Neuronal stem cell (in vitro differentiated cells): ENCODE data around the gene ITGBL1.

ENCODE experiments used
- DNase-seq: peaks from one replicate; pipeline ENCODE4 v3.0.0-alpha.2; 2013; ENCODE audit warnings: low spot score
- H2AFZ ChIP-seq: one replicate; pipeline ENCODE4 v1.6.1; 2013; ENCODE audit warnings: mild to moderate bottlenecking, low read length, inconsistent platforms
- H2AK5ac ChIP-seq: 2 replicates; pipeline ENCODE4 v1.6.1; 2013; ENCODE audit warnings: low read depth, mild to moderate bottlenecking, inconsistent platforms, low read length, moderate library complexity, mixed read lengths
- H2BK120ac ChIP-seq: 2 replicates; pipeline ENCODE4 v1.6.1; 2013; ENCODE audit warnings: low read depth, mild to moderate bottlenecking, inconsistent platforms, low read length, moderate library complexity, mixed read lengths
- H2BK12ac ChIP-seq: one replicate; pipeline ENCODE4 v1.6.1; 2013; ENCODE audit warnings: low read length, inconsistent platforms
- H2BK15ac ChIP-seq: 2 replicates; pipeline ENCODE4 v1.6.1; 2013; ENCODE audit warnings: mild to moderate bottlenecking, low read length, inconsistent platforms, mixed read lengths
- H2BK5ac ChIP-seq: one replicate; pipeline ENCODE4 v1.6.1; 2013; ENCODE audit warnings: inconsistent platforms, mild to moderate bottlenecking, low read length, moderate library complexity
- H3K14ac ChIP-seq: one replicate; pipeline ENCODE4 v1.6.1; 2013; ENCODE audit warnings: low read length, inconsistent platforms
- H3K18ac ChIP-seq: 2 replicates; pipeline ENCODE4 v1.6.1; 2013; ENCODE audit warnings: low read length, inconsistent platforms
- H3K23ac ChIP-seq: 2 replicates; pipeline ENCODE4 v1.6.1; 2013; ENCODE audit warnings: low read depth, mild to moderate bottlenecking, mixed read lengths, low read length, inconsistent platforms; ENCODE audit not compliant: poor library complexity
- H3K27ac ChIP-seq: replicated peaks from 3 replicates; pipeline ENCODE4 v1.5.1; 2013; ENCODE audit warnings: low read length, inconsistent platforms
- H3K27me3 ChIP-seq, 3 experiments: 2 replicates each; pipeline ENCODE4 v1.6.1; 2013; ENCODE audit warnings: low read length in 3 of 3, mild to moderate bottlenecking in 2 of 3, inconsistent platforms in 1 of 3, low read depth in 1 of 3, mixed read lengths in 1 of 3, moderate library complexity in 1 of 3; ENCODE audit not compliant: control insufficient read depth in 3 of 3, insufficient read depth in 3 of 3
- H3K36me3 ChIP-seq, 2 donors: replicated peaks in 1 of 2; 2 replicates each; pipeline ENCODE4 v1.6.1; 2013; ENCODE audit warnings: low read length in 2 of 2; ENCODE audit not compliant: control insufficient read depth in 2 of 2, insufficient read depth in 2 of 2
- H3K4ac ChIP-seq: 2 replicates; pipeline ENCODE4 v1.6.1; 2013; ENCODE audit warnings: inconsistent platforms, mild to moderate bottlenecking, low read length, moderate library complexity
- H3K4me1 ChIP-seq, 2 donors: 1 replicate in 1 of 2; 2 replicates in 1 of 2; pipeline ENCODE4 v1.6.1; 2013; ENCODE audit warnings: low read length in 2 of 2, low read depth in 1 of 2; ENCODE audit not compliant: control insufficient read depth in 2 of 2, insufficient read depth in 1 of 2
- H3K4me2 ChIP-seq: one replicate; pipeline ENCODE4 v1.6.1; 2013; ENCODE audit warnings: mild to moderate bottlenecking, low read length, inconsistent platforms; ENCODE audit not compliant: insufficient read depth, poor library complexity, severe bottlenecking
- H3K4me3 ChIP-seq, 2 donors: 2 replicates each; pipeline ENCODE4 v1.5.1; 2013; ENCODE audit warnings: low read length in 2 of 2, mild to moderate bottlenecking in 2 of 2, inconsistent platforms in 1 of 2, moderate library complexity in 1 of 2
- H3K79me1 ChIP-seq: one replicate; pipeline ENCODE4 v1.6.1; 2013; ENCODE audit warnings: low read depth, mild to moderate bottlenecking, inconsistent platforms, low read length, moderate library complexity
- H3K9ac ChIP-seq: one replicate; pipeline ENCODE4 v1.6.1; 2013; ENCODE audit warnings: mild to moderate bottlenecking, low read depth, low read length, inconsistent platforms; ENCODE audit not compliant: poor library complexity
- H3K9me3 ChIP-seq, 2 donors: replicated peaks in 1 of 2; 2 replicates each; pipeline versions ENCODE3 to v1.6.1; 2013; ENCODE audit warnings: low read length in 2 of 2, mild to moderate bottlenecking in 2 of 2, inconsistent platforms in 1 of 2, low read depth in 1 of 2, mixed read lengths in 1 of 2, moderate library complexity in 1 of 2; ENCODE audit not compliant: control insufficient read depth in 2 of 2, insufficient read depth in 1 of 2
- H4K8ac ChIP-seq: one replicate; pipeline ENCODE4 v1.6.1; 2013; ENCODE audit warnings: low read depth, mild to moderate bottlenecking, inconsistent platforms, low read length, moderate library complexity
- H4K91ac ChIP-seq: one replicate; pipeline ENCODE4 v1.6.1; 2013; ENCODE audit warnings: low read length, low read depth, mild to moderate bottlenecking, inconsistent platforms; ENCODE audit not compliant: poor library complexity
- WGBS, 2 donors: extraction: QIAGEN DNeasy Blood & Tissue Kit; methylation state at CpG; one replicate each; pipeline ENCODE4 v1.1.7; 2013; ENCODE audit warnings: missing lambda C conversion rate in 2 of 2, mixed read lengths in 1 of 2; ENCODE audit not compliant: insufficient read length in 2 of 2, insufficient replicate concordance in 1 of 2; ENCODE audit errors: extremely low coverage in 2 of 2; 5-methylcytosine and 5-hydroxymethylcytosine counted together

The ITGBL1 gene

GRCh38 chr13:101594936-101595335, 142.5 kb downstream of the ITGBL1 start:
- no peak overlapping the region for H2BK12ac ChIP-seq
- H4K91ac ChIP-seq = no peak overlapping the region
- no peak overlapping the region for H2BK15ac ChIP-seq
- no peaks in the 10 kb centered on the region for H3K9me3 ChIP-seq
- H3K27me3 ChIP-seq = no peaks in the 10 kb centered on the region
- no peak overlapping the region for H3K4me3 ChIP-seq
- no peaks in the 10 kb centered on the region for H3K36me3 ChIP-seq
- no CpG with 5 or more reads among the region's 5 CpGs for WGBS, 2 donors
- no peak overlapping the region for H2AK5ac ChIP-seq
- H3K4ac ChIP-seq = no peak overlapping the region
- H2BK5ac ChIP-seq = no peak overlapping the region
- H2AFZ ChIP-seq = no peak overlapping the region
- H3K23ac ChIP-seq = no peak overlapping the region
- no peak overlapping the region for H3K18ac ChIP-seq
- H3K14ac ChIP-seq = no peak overlapping the region
- no peak overlapping the region for H3K4me2 ChIP-seq
- no peak overlapping the region for H3K9ac ChIP-seq
- H2BK120ac ChIP-seq = no peak overlapping the region
- no peaks in the 10 kb centered on the region for H3K4me1 ChIP-seq
- no peak for DNase-seq
- no peak overlapping the region for H3K27ac ChIP-seq
- H3K79me1 ChIP-seq = no peaks in the 10 kb centered on the region
- H4K8ac ChIP-seq = no peak overlapping the region

- no peaks in the 10 kb centered on the region for H3K4me1 ChIP-seq
- no peak overlapping the region for H4K8ac ChIP-seq
- no peak overlapping the region for H2AFZ ChIP-seq
- no peak overlapping the region for H3K4me2 ChIP-seq
- no peak overlapping the region for H2BK5ac ChIP-seq
- no peak overlapping the region for H3K27ac ChIP-seq
- no peaks in the 10 kb centered on the region for H3K36me3 ChIP-seq
- H3K9ac ChIP-seq = no peak overlapping the region
- no peaks in the 10 kb centered on the region for H3K27me3 ChIP-seq
- no peak overlapping the region for H3K23ac ChIP-seq
- H2BK120ac ChIP-seq = no peak overlapping the region
- H3K18ac ChIP-seq = no peak overlapping the region
- H2AK5ac ChIP-seq = no peak overlapping the region
- WGBS, 2 donors = no CpG with 5 or more reads among the region's 4 CpGs
- no peaks in the 10 kb centered on the region for H3K9me3 ChIP-seq
- H3K79me1 ChIP-seq = no peaks in the 10 kb centered on the region
- no peak overlapping the region for H2BK12ac ChIP-seq
- no peak overlapping the region for H2BK15ac ChIP-seq
- no peak overlapping the region for H3K14ac ChIP-seq
- no peak for DNase-seq
- H3K4me3 ChIP-seq = no peak overlapping the region
- H4K91ac ChIP-seq = no peak overlapping the region
- no peak overlapping the region for H3K4ac ChIP-seq
Observed at GRCh38 chr13:101596803-101597202, 144.3 kb downstream of the ITGBL1 start.

GRCh38 chr13:101611491-101612475, 159.3 kb downstream of the ITGBL1 start:
- no peak for DNase-seq
- no peak overlapping the region for H4K8ac ChIP-seq
- H3K9ac ChIP-seq = no peak overlapping the region
- peaks cover 0 to 8% of the 10 kb centered on the region in 2 donors for H3K4me1 ChIP-seq
- H3K9me3 ChIP-seq = no peaks in the 10 kb centered on the region
- H3K4me3 ChIP-seq = no peak overlapping the region
- H3K4me2 ChIP-seq = no peak overlapping the region
- no peaks in the 10 kb centered on the region for H3K36me3 ChIP-seq
- no peak overlapping the region for H3K27ac ChIP-seq
- no peak overlapping the region for H3K4ac ChIP-seq
- H2AK5ac ChIP-seq = no peak overlapping the region
- no peaks in the 10 kb centered on the region for H3K79me1 ChIP-seq
- no peak overlapping the region for H4K91ac ChIP-seq
- H3K18ac ChIP-seq = no peak overlapping the region
- no peak overlapping the region for H2BK5ac ChIP-seq
- H2AFZ ChIP-seq = no peak overlapping the region
- H2BK120ac ChIP-seq = no peak overlapping the region
- no CpG with 5 or more reads among the region's 5 CpGs for WGBS, 2 donors
- H3K27me3 ChIP-seq = no peaks in the 10 kb centered on the region
- H2BK12ac ChIP-seq = no peak overlapping the region
- H2BK15ac ChIP-seq = no peak overlapping the region
- H3K23ac ChIP-seq = no peak overlapping the region
- no peak overlapping the region for H3K14ac ChIP-seq

- Histone ChIP-seq H3K4me3 (no peak overlapping the region), H2BK120ac (no peak overlapping the region), H3K36me3 (no peaks in the 10 kb centered on the region), H3K18ac (no peak overlapping the region), H4K91ac (no peak overlapping the region), H2BK5ac (no peak overlapping the region), H3K79me1 (no peaks in the 10 kb centered on the region), H3K23ac (no peak overlapping the region), H2AK5ac (no peak overlapping the region), H3K4me1 (peaks cover 0 to 8% of the 10 kb centered on the region in 2 donors), H3K27me3 (no peaks in the 10 kb centered on the region), H3K14ac (no peak overlapping the region), H3K27ac (no peak overlapping the region), H3K4ac (no peak overlapping the region), H2AFZ (no peak overlapping the region), H4K8ac (no peak overlapping the region), H2BK12ac (no peak overlapping the region), H3K9ac (no peak overlapping the region), H3K4me2 (no peak overlapping the region), H3K9me3 (no peaks in the 10 kb centered on the region), H2BK15ac (no peak overlapping the region)
- whole genome bisulfite sequencing, 2 donors = no CpG with 5 or more reads among the region's 7 CpGs
- no peak for DNase-seq
Observed at GRCh38 chr13:101612735-101613134, 160.3 kb downstream of the ITGBL1 start.
